Skeletal muscle cell (primary cell): ENCODE data around the gene NACAD.
"Not testable (repeated sequence)": the region's sequence is repeated elsewhere in the genome, so short reads cannot be mapped to it uniquely, and the experiment has no call there.

ENCODE experiments used
- DNase-seq: peaks from one replicate; pipeline ENCODE4 v3.0.0-alpha.2; 2010; ENCODE audit warnings: low read depth
- H3K4me3 ChIP-seq: 2 replicates; pipeline ENCODE4 v1.5.1; 2011; ENCODE audit warnings: low read depth, mild to moderate bottlenecking, control low read depth, low read length, moderate library complexity

NACAD gene

GRCh38 chr7:45035371-45035770 is 53.4 kb downstream of the NACAD start:
- DNase-seq, result no peak
- no peak overlapping the region for H3K4me3 ChIP-seq

- DNase-seq, result not testable (repeated sequence)
Observed at GRCh38 chr7:45034710-45035109, 54.1 kb downstream of the NACAD start.

GRCh38 chr7:45033931-45034290 is 54.9 kb downstream of the NACAD start:
- no peak for DNase-seq
- H3K4me3 ChIP-seq, result no peak overlapping the region

More at GRCh38 chr7:45034710-45035109, 54.1 kb downstream of the NACAD start:
- H3K4me3 ChIP-seq, result not testable (repeated sequence)

- no peak for DNase-seq
- no peak overlapping the region for H3K4me3 ChIP-seq
Observed at GRCh38 chr7:45033261-45033930, 55.4 kb downstream of the NACAD start.

- H3K4me3 ChIP-seq, result no peak overlapping the region
- no peak for DNase-seq
Observed at GRCh38 chr7:45032421-45032820, 56.3 kb downstream of the NACAD start.

GRCh38 chr7:45031829-45032228 is 56.9 kb downstream of the NACAD start:
- DNase-seq, result no peak
- H3K4me3 ChIP-seq, result no peak overlapping the region
